Measurements from ENCODE around the gene TXNDC12.
"Not testable (repeated sequence)": the region's sequence is repeated elsewhere in the genome, so short reads cannot be mapped to it uniquely, and the experiment has no call there.

Gene TXNDC12

DNA sequence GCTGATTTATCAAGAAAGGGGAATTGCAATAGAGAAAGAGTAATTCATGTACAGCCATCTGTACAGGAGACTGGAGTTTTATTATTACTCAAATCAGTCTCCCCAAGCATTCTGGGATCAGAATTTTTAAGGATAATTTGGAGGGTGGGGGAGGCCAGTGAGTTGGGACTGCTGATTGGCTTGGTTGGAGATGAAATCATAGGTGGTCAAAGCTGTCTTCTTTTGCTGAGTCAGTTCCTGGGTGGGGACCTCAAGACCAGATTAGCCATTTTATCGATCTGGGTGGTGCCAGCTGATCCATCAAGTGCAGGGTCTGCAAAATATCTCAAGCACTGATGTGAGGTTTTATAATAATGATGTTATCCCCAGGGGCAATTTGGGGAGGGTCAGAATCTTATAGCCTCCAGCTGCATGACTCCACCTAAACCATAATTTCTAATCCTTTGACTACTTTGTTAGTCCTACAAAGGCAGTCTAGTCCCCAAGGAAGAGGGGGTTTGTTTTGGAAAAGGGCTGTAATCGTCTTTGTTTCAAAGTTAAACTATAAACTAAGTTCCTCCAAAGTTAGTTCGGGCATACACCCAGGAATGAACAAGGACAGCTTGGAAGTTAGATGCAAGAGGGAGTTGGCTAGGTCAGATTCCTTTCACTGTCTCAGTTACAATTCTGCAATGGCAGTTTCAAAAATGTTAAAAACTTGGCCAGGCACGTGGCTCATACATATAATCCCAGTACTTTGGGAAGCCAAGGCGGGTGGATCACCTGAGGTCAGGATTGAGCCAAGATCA, 47.6 kb downstream of the TXNDC12 start:
- Histone ChIP-seq H3K4me1 (ENCODE audit: control insufficient read depth, insufficient read depth, low read length) (no peaks in the 10 kb centered on the region), H3K4me3 (ENCODE audit: low read depth, low read length) (no peak overlapping the region), H3K36me3 (ENCODE audit: control insufficient read depth in 2 of 2, insufficient read depth in 1 of 2, low read length in 2 of 2) (no peaks in the 10 kb centered on the region), H3K27ac (ENCODE audit: extremely low read depth, low read depth, low read length) (no peak overlapping the region), H3K9me3 (ENCODE audit: control insufficient read depth, insufficient read depth, low read depth, low read length) (no peaks in the 10 kb centered on the region)
- POLR2A ChIA-PET, result no interaction called here
- CTCF ChIA-PET, result interaction anchor here (1.2 kb wide), 1 partner anchor 110 kb away, joined by 3 read pairs; no protein-coding TSS in a partner anchor
- TF ChIP-seq, protein P1, sequence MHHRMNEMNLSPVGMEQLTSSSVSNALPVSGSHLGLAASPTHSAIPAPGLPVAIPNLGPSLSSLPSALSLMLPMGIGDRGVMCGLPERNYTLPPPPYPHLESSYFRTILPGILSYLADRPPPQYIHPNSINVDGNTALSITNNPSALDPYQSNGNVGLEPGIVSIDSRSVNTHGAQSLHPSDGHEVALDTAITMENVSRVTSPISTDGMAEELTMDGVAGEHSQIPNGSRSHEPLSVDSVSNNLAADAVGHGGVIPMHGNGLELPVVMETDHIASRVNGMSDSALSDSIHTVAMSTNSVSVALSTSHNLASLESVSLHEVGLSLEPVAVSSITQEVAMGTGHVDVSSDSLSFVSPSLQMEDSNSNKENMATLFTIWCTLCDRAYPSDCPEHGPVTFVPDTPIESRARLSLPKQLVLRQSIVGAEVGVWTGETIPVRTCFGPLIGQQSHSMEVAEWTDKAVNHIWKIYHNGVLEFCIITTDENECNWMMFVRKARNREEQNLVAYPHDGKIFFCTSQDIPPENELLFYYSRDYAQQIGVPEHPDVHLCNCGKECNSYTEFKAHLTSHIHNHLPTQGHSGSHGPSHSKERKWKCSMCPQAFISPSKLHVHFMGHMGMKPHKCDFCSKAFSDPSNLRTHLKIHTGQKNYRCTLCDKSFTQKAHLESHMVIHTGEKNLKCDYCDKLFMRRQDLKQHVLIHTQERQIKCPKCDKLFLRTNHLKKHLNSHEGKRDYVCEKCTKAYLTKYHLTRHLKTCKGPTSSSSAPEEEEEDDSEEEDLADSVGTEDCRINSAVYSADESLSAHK (tag by site-specific recombination; IDR thresholded peaks at IDR 0.05), result peak; percentile 54
- no peak for TF ChIP-seq ZBTB48 (tag by site-specific recombination; IDR thresholded peaks at IDR 0.05)
- TF ChIP-seq, protein P2, sequence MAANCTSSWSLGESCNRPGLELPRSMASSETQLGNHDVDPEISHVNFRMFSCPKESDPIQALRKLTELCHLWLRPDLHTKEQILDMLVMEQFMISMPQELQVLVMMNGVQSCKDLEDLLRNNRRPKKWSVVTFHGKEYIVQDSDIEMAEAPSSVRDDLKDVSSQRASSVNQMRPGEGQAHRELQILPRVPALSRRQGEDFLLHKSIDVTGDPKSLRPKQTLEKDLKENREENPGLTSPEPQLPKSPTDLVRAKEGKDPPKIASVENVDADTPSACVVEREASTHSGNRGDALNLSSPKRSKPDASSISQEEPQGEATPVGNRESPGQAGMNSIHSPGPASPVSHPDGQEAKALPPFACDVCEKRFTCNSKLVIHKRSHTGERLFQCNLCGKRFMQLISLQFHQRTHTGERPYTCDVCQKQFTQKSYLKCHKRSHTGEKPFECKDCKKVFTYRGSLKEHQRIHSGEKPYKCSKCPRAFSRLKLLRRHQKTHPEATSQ (tag by site-specific recombination; IDR thresholded peaks at IDR 0.05), result no peak
- no peak for TF ChIP-seq ZNF37A (tag by site-specific recombination; IDR thresholded peaks at IDR 0.05)
- no peak for TF ChIP-seq ZNF394 (tag by site-specific recombination; IDR thresholded peaks at IDR 0.05; ENCODE audit: borderline replicate concordance)
- TF ChIP-seq KLF10 (tag by site-specific recombination; IDR thresholded peaks at IDR 0.05), result no peak
- TF ChIP-seq ZNF548 (tag by site-specific recombination; IDR thresholded peaks at IDR 0.05), result no peak
- no peak for TF ChIP-seq RBAK (tag by site-specific recombination; IDR thresholded peaks at IDR 0.05)
- no peak for TF ChIP-seq ZNF623 (tag by site-specific recombination; IDR thresholded peaks at IDR 0.05)
- TF ChIP-seq, protein P3, sequence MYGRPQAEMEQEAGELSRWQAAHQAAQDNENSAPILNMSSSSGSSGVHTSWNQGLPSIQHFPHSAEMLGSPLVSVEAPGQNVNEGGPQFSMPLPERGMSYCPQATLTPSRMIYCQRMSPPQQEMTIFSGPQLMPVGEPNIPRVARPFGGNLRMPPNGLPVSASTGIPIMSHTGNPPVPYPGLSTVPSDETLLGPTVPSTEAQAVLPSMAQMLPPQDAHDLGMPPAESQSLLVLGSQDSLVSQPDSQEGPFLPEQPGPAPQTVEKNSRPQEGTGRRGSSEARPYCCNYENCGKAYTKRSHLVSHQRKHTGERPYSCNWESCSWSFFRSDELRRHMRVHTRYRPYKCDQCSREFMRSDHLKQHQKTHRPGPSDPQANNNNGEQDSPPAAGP (tag by site-specific recombination; IDR thresholded peaks at IDR 0.05), result no peak
- no peak for TF ChIP-seq ZFP69B (tag by site-specific recombination; IDR thresholded peaks at IDR 0.05)
- 0 out of 2 replicates have a peak, but pooled peaks have one; percentile 10 for TF ChIP-seq ZNF335 (tag by site-specific recombination; conservative IDR thresholded peaks at IDR 0.05)
- TF ChIP-seq ZBTB20 (tag by site-specific recombination; IDR thresholded peaks at IDR 0.05), result 0 out of 2 replicates have a peak, but pooled peaks have one; percentile 19
- no peak for TF ChIP-seq ZNF132 (tag by site-specific recombination; IDR thresholded peaks at IDR 0.05; ENCODE audit: borderline replicate concordance)

DNA sequence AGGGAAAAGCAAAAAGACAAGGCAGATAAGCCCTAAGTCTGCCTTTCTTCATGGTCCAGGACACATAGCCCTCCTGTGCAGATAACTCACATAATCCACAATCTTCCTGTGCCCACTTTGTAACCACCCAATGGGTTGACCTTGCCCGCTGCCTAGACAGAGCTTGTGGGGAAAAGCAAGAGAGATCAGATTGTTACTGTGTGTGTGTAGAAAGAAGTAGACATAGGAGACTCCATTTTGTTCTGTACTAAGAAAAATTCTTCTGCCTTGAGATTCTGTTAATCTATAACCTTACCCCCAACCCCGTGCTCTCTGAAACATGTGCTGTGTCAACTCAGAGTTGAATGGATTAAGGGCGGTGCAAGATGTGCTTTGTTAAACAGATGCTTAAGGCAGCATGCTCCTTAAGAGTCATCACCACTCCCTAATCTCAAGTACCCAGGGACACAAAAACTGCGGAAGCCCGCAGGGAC, 48.9 kb downstream of the TXNDC12 start:
- H3K36me3 ChIP-seq (ENCODE audit: control insufficient read depth in 2 of 2, insufficient read depth in 1 of 2, low read length in 2 of 2); H3K4me3 ChIP-seq (ENCODE audit: low read depth, low read length); CTCF ChIA-PET; H3K27ac ChIP-seq (ENCODE audit: extremely low read depth, low read depth, low read length); H3K4me1 ChIP-seq (ENCODE audit: control insufficient read depth, insufficient read depth, low read length); POLR2A ChIA-PET; H3K9me3 ChIP-seq (ENCODE audit: control insufficient read depth, insufficient read depth, low read depth, low read length): not testable (repeated sequence)

DNA sequence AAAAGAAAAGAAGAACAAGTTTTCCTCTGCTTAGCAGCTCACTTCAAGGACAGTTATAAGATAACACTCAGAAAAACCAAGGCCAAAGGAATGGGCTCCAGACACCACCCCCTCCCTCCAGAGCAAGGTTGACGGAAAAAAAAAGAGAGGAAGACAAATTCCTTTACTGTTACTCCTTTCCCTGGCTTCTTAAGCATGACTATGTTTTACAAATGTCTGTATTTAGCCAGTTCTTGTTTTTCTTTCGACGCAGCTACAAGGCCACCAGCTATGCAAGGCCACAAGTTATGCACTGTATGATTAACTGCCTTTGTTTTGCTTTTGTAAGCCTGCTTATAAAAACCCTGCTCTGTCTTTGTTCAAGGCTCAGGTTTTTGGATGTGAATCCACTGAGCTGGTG, 49.4 kb downstream of the TXNDC12 start:
- H3K36me3 ChIP-seq (ENCODE audit: control insufficient read depth in 2 of 2, insufficient read depth in 1 of 2, low read length in 2 of 2); H3K9me3 ChIP-seq (ENCODE audit: control insufficient read depth, insufficient read depth, low read depth, low read length); H3K4me3 ChIP-seq (ENCODE audit: low read depth, low read length); POLR2A ChIA-PET; H3K27ac ChIP-seq (ENCODE audit: extremely low read depth, low read depth, low read length); H3K4me1 ChIP-seq (ENCODE audit: control insufficient read depth, insufficient read depth, low read length): not testable (repeated sequence)
- CTCF ChIA-PET, result interaction anchor here (0.6 to 1.5 kb wide), 3 partner anchors 13 to 595 kb away, joined by 4 to 10 read pairs (median 5); no protein-coding TSS in a partner anchor
